ENCODE data around the gene SF3B6. TPM values are rescaled to one million over a fixed set of nuclear protein-coding genes. Genes with fewer than 3 reads are reported as not detected.
"Not testable (repeated sequence)": the region's sequence is repeated elsewhere in the genome, so short reads cannot be mapped to it uniquely, and the experiment has no call there.

Gene SF3B6
- total RNA-seq, 3 donors from 2014 or later = 91.7 to 125 (median 110) TPM

GRCh38 chr2:24110660-24111303 lies 34.7 kb upstream of the SF3B6 start:
- no peak overlapping the region for H3K27ac ChIP-seq
- H3K27me3 ChIP-seq = no peaks in the 10 kb centered on the region
- H3K36me3 ChIP-seq = no peaks in the 10 kb centered on the region
- intact Hi-C loops (cut with DNase I; ENCODE audit: low total_unique reads) = no loop called here
- no peak for DNase-seq (ENCODE audit: low spot score in 2 of 2)
- TF ChIP-seq CTCF (IDR thresholded peaks at IDR 0.05) (no peak), POLR2A (IDR thresholded peaks at IDR 0.05) (no peak), POLR2AphosphoS5 (IDR thresholded peaks at IDR 0.05) (no peak)
- peaks cover 0 to 6% of the 10 kb centered on the region in 2 donors for H3K9me3 ChIP-seq
- no peak overlapping the region for H3K4me3 ChIP-seq
- H3K4me1 ChIP-seq = no peaks in the 10 kb centered on the region

GRCh38 chr2:24109431-24109830 lies 33.3 kb upstream of the SF3B6 start:
- H3K9me3 ChIP-seq; H3K4me1 ChIP-seq; H3K36me3 ChIP-seq; H3K27me3 ChIP-seq; H3K27ac ChIP-seq; intact Hi-C loops (cut with DNase I; ENCODE audit: low total_unique reads); H3K4me3 ChIP-seq; DNase-seq (ENCODE audit: low spot score in 2 of 2): not testable (repeated sequence)

GRCh38 chr2:24107336-24107735 lies 31.2 kb upstream of the SF3B6 start:
- no peaks in the 10 kb centered on the region for H3K9me3 ChIP-seq

GRCh38 chr2:24106786-24107185 lies 30.7 kb upstream of the SF3B6 start:
- H3K9me3 ChIP-seq = no peaks in the 10 kb centered on the region
- intact Hi-C loops (cut with DNase I; ENCODE audit: low total_unique reads) = no loop called here
- DNase-seq (ENCODE audit: low spot score in 2 of 2) = no peak
- no peak overlapping the region for H3K4me3 ChIP-seq
- no peak for TF ChIP-seq CTCF (IDR thresholded peaks at IDR 0.05)
- TF ChIP-seq POLR2A (IDR thresholded peaks at IDR 0.05) = no peak
- TF ChIP-seq POLR2AphosphoS5 (IDR thresholded peaks at IDR 0.05) = no peak
- no peak overlapping the region for H3K27ac ChIP-seq
- no peaks in the 10 kb centered on the region for H3K36me3 ChIP-seq
- no peaks in the 10 kb centered on the region for H3K27me3 ChIP-seq
- no peaks in the 10 kb centered on the region for H3K4me1 ChIP-seq

More at GRCh38 chr2:24107336-24107735, 31.2 kb upstream of the SF3B6 start:
- H3K4me1 ChIP-seq = no peaks in the 10 kb centered on the region
- H3K27ac ChIP-seq = no peak overlapping the region
- H3K36me3 ChIP-seq = no peaks in the 10 kb centered on the region
- H3K4me3 ChIP-seq = no peak overlapping the region
- no peak for DNase-seq (ENCODE audit: low spot score in 2 of 2)
- intact Hi-C loops (cut with DNase I; ENCODE audit: low total_unique reads) = no loop called here
- no peaks in the 10 kb centered on the region for H3K27me3 ChIP-seq
- TF ChIP-seq POLR2AphosphoS5 (IDR thresholded peaks at IDR 0.05) (no peak), POLR2A (IDR thresholded peaks at IDR 0.05) (no peak)

DNA sequence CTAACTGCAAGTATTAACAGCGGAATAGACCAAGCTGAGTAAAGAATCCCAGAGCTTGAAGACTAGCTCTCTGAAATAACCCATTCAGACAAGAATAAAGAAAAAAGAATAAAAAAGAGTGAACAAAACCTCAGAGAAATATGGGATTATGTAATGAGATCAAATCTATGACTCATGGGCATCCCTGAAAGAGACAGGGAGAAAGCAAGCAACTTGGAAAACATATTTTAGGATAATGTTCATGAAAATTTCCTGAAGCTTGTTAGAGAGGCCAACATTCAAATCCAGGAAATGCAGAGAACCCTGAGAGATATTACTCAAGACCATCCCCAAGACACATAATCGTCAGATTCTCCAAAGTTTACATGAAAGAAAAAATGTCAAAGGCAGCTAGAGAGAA lies 29.7 kb upstream of the SF3B6 start:
- Histone ChIP-seq H3K4me1 (no peaks in the 10 kb centered on the region), H3K36me3 (no peaks in the 10 kb centered on the region), H3K9me3 (no peaks in the 10 kb centered on the region), H3K27me3 (no peaks in the 10 kb centered on the region), H3K27ac (no peak overlapping the region), H3K4me3 (no peak overlapping the region)
- intact Hi-C loops (cut with DNase I; ENCODE audit: low total_unique reads) = no loop called here
- no peak for DNase-seq (ENCODE audit: low spot score in 2 of 2)
- no peak for TF ChIP-seq POLR2A (IDR thresholded peaks at IDR 0.05)
- TF ChIP-seq CTCF (IDR thresholded peaks at IDR 0.05) = no peak
- no peak for TF ChIP-seq POLR2AphosphoS5 (IDR thresholded peaks at IDR 0.05)

DNA sequence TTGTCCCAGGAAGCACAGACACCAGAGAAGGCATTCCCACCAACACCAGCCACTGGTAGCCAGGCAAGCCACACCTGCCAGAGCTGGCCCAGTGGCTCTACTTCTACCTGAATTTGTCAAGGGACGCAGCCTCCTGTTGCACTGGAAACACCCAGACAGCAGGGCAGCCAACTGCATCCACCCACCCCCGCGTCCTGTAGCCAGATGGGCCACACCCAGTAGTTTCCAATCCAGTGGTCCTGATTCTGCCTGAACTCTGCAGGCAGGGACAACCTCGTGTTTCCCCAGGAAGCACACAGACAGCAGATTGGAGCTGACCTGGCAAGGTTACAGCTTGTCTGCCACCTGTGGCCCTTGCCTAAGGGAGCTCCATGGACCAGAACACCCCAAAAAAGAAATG lies 28.8 kb upstream of the SF3B6 start:
- no peaks in the 10 kb centered on the region for H3K27me3 ChIP-seq
- no peaks in the 10 kb centered on the region for H3K36me3 ChIP-seq
- H3K27ac ChIP-seq = no peak overlapping the region
- intact Hi-C loops (cut with DNase I; ENCODE audit: low total_unique reads) = no loop called here
- no peaks in the 10 kb centered on the region for H3K4me1 ChIP-seq
- no peak for TF ChIP-seq POLR2AphosphoS5 (IDR thresholded peaks at IDR 0.05)
- no peak for DNase-seq (ENCODE audit: low spot score in 2 of 2)
- H3K9me3 ChIP-seq = no peaks in the 10 kb centered on the region
- H3K4me3 ChIP-seq = no peak overlapping the region

All from breast epithelium (tissue), 4 donors.